OCI-LY1 (cell line): ENCODE measurements around the gene ANKRD6.
A peak's percentile ranks its signal among the peaks of the same experiment; 100 is the strongest.

Experiments used
- H2AFZ ChIP-seq: fragments of 200-600 bp; sonication (generic), shearing (Covaris generic); 2 replicates; pipeline ENCODE4 v1.6.0; 2014; ENCODE audit warnings: antibody characterized with exemption, mild to moderate bottlenecking, low read length
- H3F3A ChIP-seq: fragments of 200-600 bp; sonication (generic), shearing (Covaris generic); 2 replicates; pipeline ENCODE4 v1.6.0; 2014; ENCODE audit warnings: mild to moderate bottlenecking, antibody characterized with exemption, low read length, moderate library complexity; ENCODE audit not compliant: insufficient read depth
- H3K27ac ChIP-seq: fragments of 200-600 bp; sonication (generic); 2 replicates; pipeline ENCODE4 v1.5.1; 2014; ENCODE audit warnings: low read length, mixed run types, mild to moderate bottlenecking, low read depth; ENCODE audit not compliant: poor library complexity, severe bottlenecking
- H3K27me3 ChIP-seq: fragments of 200-600 bp; sonication (generic); 2 replicates; pipeline ENCODE4 v1.6.0; 2014; ENCODE audit warnings: antibody characterized with exemption, mild to moderate bottlenecking, low read length, moderate library complexity; ENCODE audit not compliant: insufficient read depth
- H3K36me3 ChIP-seq: fragments of 200-600 bp; sonication (generic); 2 replicates; pipeline ENCODE4 v1.6.1; 2014; ENCODE audit warnings: mild to moderate bottlenecking, antibody characterized with exemption, low read length, moderate library complexity, mixed read lengths; ENCODE audit not compliant: insufficient read depth
- H3K4me1 ChIP-seq: fragments of 200-600 bp; sonication (generic); 2 replicates; pipeline ENCODE4 v1.5.1; 2014; ENCODE audit warnings: mild to moderate bottlenecking, low read length, moderate library complexity; ENCODE audit not compliant: insufficient read depth, severe bottlenecking
- H3K4me2 ChIP-seq: fragments of 200-600 bp; sonication (generic), shearing (Covaris generic); 2 replicates; pipeline ENCODE4 v1.6.1; 2014; ENCODE audit warnings: low read length
- H3K4me3 ChIP-seq: fragments of 200-600 bp; sonication (generic); 2 replicates; pipeline ENCODE4 v1.5.1; 2014; ENCODE audit warnings: low read length, low read depth, mild to moderate bottlenecking, mixed read lengths; ENCODE audit not compliant: poor library complexity, severe bottlenecking
- H3K79me2 ChIP-seq: fragments of 200-600 bp; shearing (Covaris generic); 2 replicates; pipeline ENCODE4 v1.6.1; 2016; ENCODE audit warnings: mixed run types, low read length, mixed read lengths; ENCODE audit not compliant: insufficient read depth
- H3K9ac ChIP-seq: fragments of 200-600 bp; sonication (generic), shearing (Covaris generic); 2 replicates; pipeline ENCODE4 v1.6.1; 2014; ENCODE audit warnings: mild to moderate bottlenecking, low read length, mixed read lengths
- H3K9me2 ChIP-seq: fragments of 200-600 bp; sonication (generic), shearing (Covaris generic); 2 replicates; pipeline ENCODE4 v1.6.1; 2014; ENCODE audit warnings: low read depth, mild to moderate bottlenecking, low read length, mixed read lengths
- H3K9me3 ChIP-seq: fragments of 200-600 bp; shearing (Covaris generic); 2 replicates; pipeline ENCODE4 v1.6.1; 2014; ENCODE audit warnings: low read length, mixed read lengths
- H4K20me1 ChIP-seq: fragments of 200-600 bp; sonication (generic), shearing (Covaris generic); 2 replicates; pipeline ENCODE4 v1.6.0; 2016; ENCODE audit warnings: mild to moderate bottlenecking, low read length; ENCODE audit not compliant: insufficient read depth
- EZH2 ChIP-seq: fragments of 200-600 bp; sonication (generic), shearing (Covaris generic); IDR thresholded peaks from 2 replicates; pipeline ENCODE4 v1.8.0; 2017; ENCODE audit warnings: borderline replicate concordance, mixed run types, mild to moderate bottlenecking, antibody characterized with exemption, low read length, moderate library complexity, mixed read lengths
- TF ChIP-seq, protein P1 (sequence below): fragments of 200-600 bp; sonication (generic), shearing (Covaris generic); IDR thresholded peaks from 2 replicates; pipeline ENCODE4 v1.5.1; 2017; ENCODE audit warnings: mild to moderate bottlenecking, antibody characterized with exemption, low read length, moderate library complexity, mixed read lengths

ANKRD6 gene

DNA sequence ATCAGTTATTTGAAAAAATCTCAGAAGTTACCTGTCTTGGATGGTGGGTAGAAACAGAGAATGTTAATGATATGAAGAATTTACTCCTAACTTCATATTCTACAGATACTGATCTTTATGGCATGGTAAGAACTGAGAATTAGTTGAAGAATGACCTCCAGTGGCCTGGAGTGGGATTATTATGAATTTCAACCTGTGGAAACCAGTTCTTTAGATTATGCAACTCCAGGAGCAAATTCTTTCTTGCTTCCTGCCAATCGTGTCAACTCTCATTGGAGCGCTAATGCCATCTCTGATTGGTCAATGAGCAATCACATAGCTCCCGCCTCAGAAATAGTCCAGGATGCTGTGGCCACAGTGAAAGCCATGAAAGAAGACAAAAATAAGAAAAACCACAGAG lies 165.0 kb downstream of the ANKRD6 start:
- Histone ChIP-seq H3K36me3 (no peaks in the 10 kb centered on the region), H4K20me1 (no peaks in the 10 kb centered on the region), H3K4me1 (peaks cover 9% of the 10 kb centered on the region), H3K9me3 (no peaks in the 10 kb centered on the region), H3K27me3 (0 out of 2 replicates have a peak, but pooled peaks cover 3% of the 10 kb centered on the region), H2AFZ (no peak overlapping the region), H3F3A (no peaks in the 10 kb centered on the region), H3K79me2 (no peaks in the 10 kb centered on the region), H3K4me3 (no peak overlapping the region), H3K4me2 (no peak overlapping the region), H3K27ac (no peak overlapping the region), H3K9me2 (no peaks in the 10 kb centered on the region), H3K9ac (no peak overlapping the region)
- TF ChIP-seq, protein P1, sequence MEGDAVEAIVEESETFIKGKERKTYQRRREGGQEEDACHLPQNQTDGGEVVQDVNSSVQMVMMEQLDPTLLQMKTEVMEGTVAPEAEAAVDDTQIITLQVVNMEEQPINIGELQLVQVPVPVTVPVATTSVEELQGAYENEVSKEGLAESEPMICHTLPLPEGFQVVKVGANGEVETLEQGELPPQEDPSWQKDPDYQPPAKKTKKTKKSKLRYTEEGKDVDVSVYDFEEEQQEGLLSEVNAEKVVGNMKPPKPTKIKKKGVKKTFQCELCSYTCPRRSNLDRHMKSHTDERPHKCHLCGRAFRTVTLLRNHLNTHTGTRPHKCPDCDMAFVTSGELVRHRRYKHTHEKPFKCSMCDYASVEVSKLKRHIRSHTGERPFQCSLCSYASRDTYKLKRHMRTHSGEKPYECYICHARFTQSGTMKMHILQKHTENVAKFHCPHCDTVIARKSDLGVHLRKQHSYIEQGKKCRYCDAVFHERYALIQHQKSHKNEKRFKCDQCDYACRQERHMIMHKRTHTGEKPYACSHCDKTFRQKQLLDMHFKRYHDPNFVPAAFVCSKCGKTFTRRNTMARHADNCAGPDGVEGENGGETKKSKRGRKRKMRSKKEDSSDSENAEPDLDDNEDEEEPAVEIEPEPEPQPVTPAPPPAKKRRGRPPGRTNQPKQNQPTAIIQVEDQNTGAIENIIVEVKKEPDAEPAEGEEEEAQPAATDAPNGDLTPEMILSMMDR: peak; percentile 12; the same call in 1 of the 2 replicates
- no peak for TF ChIP-seq EZH2

DNA sequence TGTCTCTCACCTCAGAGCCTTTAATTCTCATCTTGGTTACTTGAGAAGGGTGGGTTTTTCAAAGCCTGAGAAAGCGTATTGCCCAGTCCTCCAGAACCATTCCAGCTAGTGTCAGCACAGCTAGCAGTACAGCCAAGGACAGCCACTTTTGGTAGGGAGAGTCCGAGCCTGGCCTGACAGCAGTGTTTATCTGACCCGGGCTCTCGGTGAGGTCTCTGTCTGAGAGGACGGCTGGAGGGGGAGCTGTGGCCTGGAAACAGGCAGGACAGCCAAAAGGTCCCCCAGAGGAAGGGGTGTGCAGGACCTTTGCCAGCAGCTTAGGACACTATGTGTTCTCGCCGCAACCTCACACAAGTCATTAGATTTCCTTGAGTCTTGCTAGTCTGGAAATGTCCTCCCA lies 166.8 kb downstream of the ANKRD6 start:
- Histone ChIP-seq H4K20me1 (no peaks in the 10 kb centered on the region), H3K4me2 (no peak overlapping the region), H3K9ac (no peak overlapping the region), H3K79me2 (no peaks in the 10 kb centered on the region), H3K27me3 (0 out of 2 replicates have a peak, but pooled peaks cover 3% of the 10 kb centered on the region), H3K27ac (no peak overlapping the region), H3F3A (no peaks in the 10 kb centered on the region), H3K9me2 (no peaks in the 10 kb centered on the region), H3K4me3 (no peak overlapping the region), H2AFZ (no peak overlapping the region), H3K4me1 (peaks cover 9% of the 10 kb centered on the region), H3K9me3 (no peaks in the 10 kb centered on the region), H3K36me3 (no peaks in the 10 kb centered on the region)
- TF ChIP-seq EZH2: no peak
- TF ChIP-seq, protein P1: no peak

DNA sequence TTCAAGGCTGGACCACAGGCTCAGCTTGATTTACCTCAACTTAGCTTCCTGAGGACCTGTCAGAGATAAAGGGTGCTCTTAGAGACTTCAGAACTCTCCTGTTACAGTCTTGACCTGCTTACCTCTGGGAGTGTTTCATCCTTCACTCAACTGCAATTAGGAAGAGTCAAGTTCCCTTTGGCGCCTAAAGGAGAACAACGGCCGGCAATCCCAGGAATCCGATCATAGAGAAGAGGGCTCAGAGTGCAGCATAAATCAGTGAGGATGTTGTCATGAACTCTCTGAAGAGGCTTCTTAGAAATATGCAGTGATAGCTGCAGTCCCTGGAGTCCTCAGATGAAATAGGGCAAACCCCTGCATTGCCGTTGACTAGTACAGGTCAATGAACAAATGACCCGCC lies 169.2 kb downstream of the ANKRD6 start:
- H3K27me3 ChIP-seq: 0 out of 2 replicates have a peak, but pooled peaks cover 3% of the 10 kb centered on the region
- no peak overlapping the region for H3K27ac ChIP-seq
- H3K4me2 ChIP-seq: no peak overlapping the region
- no peak overlapping the region for H3K9ac ChIP-seq
- H3K4me3 ChIP-seq: no peak overlapping the region
- H3K36me3 ChIP-seq: no peaks in the 10 kb centered on the region
- H4K20me1 ChIP-seq: no peaks in the 10 kb centered on the region
- H2AFZ ChIP-seq: no peak overlapping the region
- no peaks in the 10 kb centered on the region for H3K9me3 ChIP-seq
- no peaks in the 10 kb centered on the region for H3K4me1 ChIP-seq
- no peaks in the 10 kb centered on the region for H3K9me2 ChIP-seq
- TF ChIP-seq, protein P1: no peak
- no peak for TF ChIP-seq EZH2
- no peaks in the 10 kb centered on the region for H3K79me2 ChIP-seq
- H3F3A ChIP-seq: no peaks in the 10 kb centered on the region
